Chondrocyte (in vitro differentiated cells): ENCODE results near the gene C21orf58. TPM values are rescaled to one million over a fixed set of nuclear protein-coding genes. Genes with fewer than 3 reads are reported as not detected.

Experiments
- DNase-seq: peaks from one replicate; pipeline ENCODE4 v3.0.0; 2021; ENCODE audit warnings: mixed read lengths, low spot score
- H3K27ac Mint-ChIP-seq: one replicate; pipeline ENCODE4 v1.8.0; 2021; ENCODE audit warnings: mild to moderate bottlenecking, moderate library complexity, mixed read lengths; ENCODE audit not compliant: unreplicated experiment
- H3K27me3 Mint-ChIP-seq: 2 replicates; pipeline ENCODE4 v1.8.0; 2021; ENCODE audit warnings: low read depth, mixed read lengths
- H3K36me3 Mint-ChIP-seq: 2 replicates; pipeline ENCODE4 v1.8.0; 2021; ENCODE audit warnings: low read depth, mixed read lengths
- H3K4me1 Mint-ChIP-seq: 2 replicates; pipeline ENCODE4 v1.8.0; 2021; ENCODE audit warnings: low read depth, mild to moderate bottlenecking, mixed read lengths
- H3K4me3 Mint-ChIP-seq: one replicate; pipeline ENCODE4 v1.8.0; 2021; ENCODE audit warnings: mild to moderate bottlenecking, moderate library complexity, mixed read lengths; ENCODE audit not compliant: unreplicated experiment
- H3K9me3 Mint-ChIP-seq: 2 replicates; pipeline ENCODE4 v1.8.0; 2021; ENCODE audit warnings: low read depth, mixed read lengths
- CTCF ChIP-seq: fragments of 200-600 bp; sonication (generic); IDR thresholded peaks from 2 replicates; pipeline ENCODE4 v1.5.0; 2021; ENCODE audit warnings: antibody characterized with exemption, mild to moderate bottlenecking, moderate library complexity
- total RNA-seq: library from RNA; stranded (reverse); gene quantifications from 3 replicates; pipeline ENCODE4 v1.2.1, GENCODE V29; 2021

C21orf58 gene
- total RNA-seq, 1 donor from 2014 or later = 5.6 TPM

GRCh38 chr21:46273341-46273740 lies 50.3 kb downstream of the C21orf58 start:
- H3K27me3 Mint-ChIP-seq = no peaks in the 10 kb centered on the region
- H3K9me3 Mint-ChIP-seq = no peaks in the 10 kb centered on the region
- no peak overlapping the region for H3K27ac Mint-ChIP-seq
- H3K36me3 Mint-ChIP-seq = peaks cover 46% of the 10 kb centered on the region
- TF ChIP-seq CTCF = no peak
- no peak overlapping the region for H3K4me3 Mint-ChIP-seq
- H3K4me1 Mint-ChIP-seq = no peaks in the 10 kb centered on the region
- DNase-seq = no peak

- Mint-ChIP-seq H3K36me3 (peaks cover 48% of the 10 kb centered on the region), H3K27ac (no peak overlapping the region), H3K9me3 (no peaks in the 10 kb centered on the region), H3K4me3 (no peak overlapping the region), H3K4me1 (no peaks in the 10 kb centered on the region), H3K27me3 (no peaks in the 10 kb centered on the region)
- no peak for DNase-seq
- no peak for TF ChIP-seq CTCF
These were observed 54.2 kb downstream of the C21orf58 start for GRCh38 chr21:46269466-46269865.

GRCh38 chr21:46268371-46268770 lies 55.3 kb downstream of the C21orf58 start:
- no peak overlapping the region for H3K4me3 Mint-ChIP-seq
- H3K36me3 Mint-ChIP-seq = peaks cover 41% of the 10 kb centered on the region

GRCh38 chr21:46266946-46267345 lies 56.7 kb downstream of the C21orf58 start:
- no peak for DNase-seq
- Mint-ChIP-seq H3K9me3 (no peaks in the 10 kb centered on the region), H3K27me3 (no peaks in the 10 kb centered on the region), H3K4me3 (no peak overlapping the region), H3K4me1 (no peaks in the 10 kb centered on the region), H3K27ac (peak overlapping the region; percentile 24), H3K36me3 (peaks cover 34% of the 10 kb centered on the region)
- TF ChIP-seq CTCF = no peak

More at GRCh38 chr21:46268371-46268770, 55.3 kb downstream of the C21orf58 start:
- DNase-seq = no peak
- H3K9me3 Mint-ChIP-seq = no peaks in the 10 kb centered on the region
- H3K27me3 Mint-ChIP-seq = no peaks in the 10 kb centered on the region
- no peak for TF ChIP-seq CTCF
- H3K4me1 Mint-ChIP-seq = no peaks in the 10 kb centered on the region
- no peak overlapping the region for H3K27ac Mint-ChIP-seq

- Mint-ChIP-seq H3K27ac (no peak overlapping the region), H3K9me3 (no peaks in the 10 kb centered on the region), H3K4me3 (no peak overlapping the region), H3K36me3 (peaks cover 36% of the 10 kb centered on the region), H3K27me3 (no peaks in the 10 kb centered on the region), H3K4me1 (no peaks in the 10 kb centered on the region)
- no peak for DNase-seq
- TF ChIP-seq CTCF = no peak
These were observed 57.7 kb downstream of the C21orf58 start for GRCh38 chr21:46265736-46266525.
